Measurements from ENCODE around the gene GPRC5D.

GRCh38 chr12:12995088-12995487 lies 43.1 kb upstream of the GPRC5D start:
- no peak for TF ChIP-seq CTCF (IDR thresholded peaks at IDR 0.05)
- no peak for TF ChIP-seq MAX (IDR thresholded peaks at IDR 0.05; ENCODE audit: low read depth)
- TF ChIP-seq EZH2phosphoT487 (IDR thresholded peaks at IDR 0.05; ENCODE audit: borderline replicate concordance, low read depth) = no peak

All from SK-N-SH (cell line).